Middle frontal gyrus (tissue), 1 donor: ENCODE data around the gene ADI1.

ENCODE experiments used
- DNase-seq: peaks from one replicate; pipeline ENCODE4 v3.0.0-alpha.2; 2015; ENCODE audit warnings: low spot score; ENCODE audit errors: extremely low spot score

Gene ADI1

GRCh38 chr2:3481736-3482362 lies 37.5 kb downstream of the ADI1 start:
- DNase-seq, result no peak

GRCh38 chr2:3481011-3481400 lies 38.3 kb downstream of the ADI1 start:
- DNase-seq, result no peak

GRCh38 chr2:3480352-3481010 lies 38.9 kb downstream of the ADI1 start:
- no peak for DNase-seq

- DNase-seq, result no peak
These were observed 39.7 kb downstream of the ADI1 start for GRCh38 chr2:3479430-3480320.

GRCh38 chr2:3478846-3479385 lies 40.4 kb downstream of the ADI1 start:
- no peak for DNase-seq

GRCh38 chr2:3476985-3477327 lies 42.4 kb downstream of the ADI1 start:
- DNase-seq, result no peak

- no peak for DNase-seq
These were observed 42.9 kb downstream of the ADI1 start for GRCh38 chr2:3476321-3476984.

- DNase-seq, result no peak
These were observed 43.6 kb downstream of the ADI1 start for GRCh38 chr2:3475771-3476170.

- DNase-seq, result no peak
These were observed 46.4 kb downstream of the ADI1 start for GRCh38 chr2:3472966-3473365.

GRCh38 chr2:3472296-3472695 lies 47.0 kb downstream of the ADI1 start:
- no peak for DNase-seq

- no peak for DNase-seq
These were observed 48.2 kb downstream of the ADI1 start for GRCh38 chr2:3470856-3471737.

- DNase-seq, result no peak
These were observed 49.1 kb downstream of the ADI1 start for GRCh38 chr2:3470166-3470651.

- no peak for DNase-seq
These were observed 49.8 kb downstream of the ADI1 start for GRCh38 chr2:3469486-3469885.

GRCh38 chr2:3468296-3468988 lies 50.9 kb downstream of the ADI1 start:
- DNase-seq, result no peak

GRCh38 chr2:3467654-3468053 lies 51.7 kb downstream of the ADI1 start:
- DNase-seq, result no peak

- DNase-seq, result no peak
These were observed 52.4 kb downstream of the ADI1 start for GRCh38 chr2:3466966-3467365.

GRCh38 chr2:3466482-3466863 lies 52.9 kb downstream of the ADI1 start:
- no peak for DNase-seq

- DNase-seq, result no peak
These were observed 53.4 kb downstream of the ADI1 start for GRCh38 chr2:3465844-3466481.

- no peak for DNase-seq
These were observed 54.0 kb downstream of the ADI1 start for GRCh38 chr2:3465328-3465727.
